ENCODE results near the gene RASAL2. TPM values are rescaled to one million over a fixed set of nuclear protein-coding genes. Genes with fewer than 3 reads are reported as not detected.

RASAL2 gene
- total and polyA plus RNA-seq, 2 donors (not counting 1 experiment from before 2014, with no cell fraction given): 0.12 TPM; not detected in 1

- no peaks in the 10 kb centered on the region for H3K9me3 Mint-ChIP-seq (ENCODE audit: insufficient read depth)
- WGBS (ENCODE audit: insufficient coverage): 67% methylated on average over 3 of the region's 4 CpGs
- peaks cover 0 to 7% of the 10 kb centered on the region in 2 donors for H3K4me1 ChIP-seq (ENCODE audit: control insufficient read depth in 2 of 2, insufficient read depth in 2 of 2, low read length in 2 of 2)
- ChIA-PET CTCF (interaction anchor here (1.2 kb wide), 1 partner anchor 72 kb away, joined by 4 read pairs; no protein-coding TSS in a partner anchor), POLR2A (no interaction called here)
- no peak overlapping the region for H3K4me3 Mint-ChIP-seq
- H3K9ac ChIP-seq (ENCODE audit: low read length): no peak overlapping the region
- no peak overlapping the region for H3K27ac ChIP-seq (ENCODE audit: low read length in 2 of 2)
- H3K4me1 Mint-ChIP-seq: no peaks in the 10 kb centered on the region
- no peak for ATAC-seq (ENCODE audit: low read depth)
- no peak overlapping the region for H3K4me3 ChIP-seq (ENCODE audit: control extremely low read depth in 1 of 5, extremely low read depth in 1 of 5, insufficient read depth in 1 of 5, low read depth in 2 of 5, low read length in 4 of 5)
- intact Hi-C loops (cut with micrococcal nuclease): no loop called here
- H3K4me2 ChIP-seq (replicated peaks; ENCODE audit: low read depth, low read length, poor library complexity, severe bottlenecking): peak overlapping the region; percentile 44
- peaks cover 13% of the 10 kb centered on the region for H3K27me3 Mint-ChIP-seq
- H2AFZ ChIP-seq (ENCODE audit: insufficient read depth, low read depth, low read length, poor library complexity, severe bottlenecking): peak overlapping the region; percentile 51
- no peak for TF ChIP-seq CTCF (IDR thresholded peaks at IDR 0.05)
- TF ChIP-seq EZH2 (IDR thresholded peaks at IDR 0.05; ENCODE audit: borderline replicate concordance, insufficient read depth, low read depth, low read length, poor library complexity, severe bottlenecking): no peak
- no peaks in the 10 kb centered on the region for H3K27me3 ChIP-seq (replicated peaks in 1 of 4; ENCODE audit: control extremely low read depth in 1 of 4, control insufficient read depth in 3 of 4, insufficient read depth in 4 of 4, low read length in 3 of 4)
- H3K27ac Mint-ChIP-seq: no peak overlapping the region
- no peaks in the 10 kb centered on the region for H3K36me3 ChIP-seq (replicated peaks in 1 of 2; ENCODE audit: control extremely low read depth in 1 of 2, control insufficient read depth in 1 of 2, extremely low read depth in 1 of 2, insufficient read depth in 2 of 2, low read length in 1 of 2)
- DNase-seq: no peak
- no peaks in the 10 kb centered on the region for H3K79me2 ChIP-seq (ENCODE audit: control insufficient read depth, insufficient read depth, low read length)
- H4K20me1 ChIP-seq (ENCODE audit: control insufficient read depth, insufficient read depth, low read length, poor library complexity, severe bottlenecking): no peaks in the 10 kb centered on the region
- H3K9me3 ChIP-seq (ENCODE audit: control extremely low read depth in 1 of 3, control insufficient read depth in 2 of 3, insufficient read depth in 1 of 3, low read length in 2 of 3): no peaks in the 10 kb centered on the region
Observed at GRCh38 chr1:178371933-178372388, 278.1 kb downstream of the RASAL2 start.

DNA sequence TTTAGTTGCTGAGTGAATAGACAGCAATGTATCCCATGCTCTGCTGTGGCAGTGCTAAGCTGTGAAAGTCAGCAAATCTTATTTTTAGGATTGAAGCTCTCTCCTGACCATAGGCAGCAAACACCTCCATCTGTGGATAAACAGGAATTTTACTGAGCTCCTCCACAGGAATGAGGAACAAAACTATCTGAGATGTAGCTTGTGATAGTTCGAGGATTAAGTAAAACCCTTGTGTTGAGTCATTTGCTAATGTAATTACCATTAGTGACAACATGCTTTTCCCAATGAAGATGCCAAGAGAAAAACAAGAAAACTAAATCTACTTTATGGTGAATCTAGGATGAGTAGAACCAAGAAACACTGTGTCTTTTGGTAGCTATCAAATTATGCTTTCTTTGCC is 280.1 kb downstream of the RASAL2 start:
- CTCF ChIA-PET: no interaction called here
- Histone ChIP-seq H4K20me1 (ENCODE audit: control insufficient read depth, insufficient read depth, low read length, poor library complexity, severe bottlenecking) (no peaks in the 10 kb centered on the region), H3K79me2 (ENCODE audit: control insufficient read depth, insufficient read depth, low read length) (no peaks in the 10 kb centered on the region), H3K27ac (ENCODE audit: low read length in 2 of 2) (no peak overlapping the region), H3K9me3 (ENCODE audit: control extremely low read depth in 1 of 3, control insufficient read depth in 2 of 3, insufficient read depth in 1 of 3, low read length in 2 of 3) (no peaks in the 10 kb centered on the region), H3K4me3 (ENCODE audit: control extremely low read depth in 1 of 5, extremely low read depth in 1 of 5, insufficient read depth in 1 of 5, low read depth in 2 of 5, low read length in 4 of 5) (no peak overlapping the region), H3K4me2 (replicated peaks; ENCODE audit: low read depth, low read length, poor library complexity, severe bottlenecking) (no peak overlapping the region), H2AFZ (ENCODE audit: insufficient read depth, low read depth, low read length, poor library complexity, severe bottlenecking) (no peak overlapping the region), H3K27me3 (replicated peaks in 1 of 4; ENCODE audit: control extremely low read depth in 1 of 4, control insufficient read depth in 3 of 4, insufficient read depth in 4 of 4, low read length in 3 of 4) (no peaks in the 10 kb centered on the region), H3K36me3 (replicated peaks in 1 of 2; ENCODE audit: control extremely low read depth in 1 of 2, control insufficient read depth in 1 of 2, extremely low read depth in 1 of 2, insufficient read depth in 2 of 2, low read length in 1 of 2) (no peaks in the 10 kb centered on the region), H3K9ac (ENCODE audit: low read length) (no peak overlapping the region), H3K4me1 (ENCODE audit: control insufficient read depth in 2 of 2, insufficient read depth in 2 of 2, low read length in 2 of 2) (peaks cover 0 to 7% of the 10 kb centered on the region in 2 donors)
- ATAC-seq (ENCODE audit: low read depth) (no peak), DNase-seq (no peak)
- no peak overlapping the region for H3K27ac Mint-ChIP-seq
- no peaks in the 10 kb centered on the region for H3K9me3 Mint-ChIP-seq (ENCODE audit: insufficient read depth)
- POLR2A ChIA-PET: no interaction called here
- TF ChIP-seq EZH2 (IDR thresholded peaks at IDR 0.05; ENCODE audit: borderline replicate concordance, insufficient read depth, low read depth, low read length, poor library complexity, severe bottlenecking): no peak
- no peak for TF ChIP-seq CTCF (IDR thresholded peaks at IDR 0.05)
- H3K4me3 Mint-ChIP-seq: no peak overlapping the region
- intact Hi-C loops (cut with micrococcal nuclease): no loop called here
- no CpG with 5 or more reads among the region's 1 CpG for WGBS (ENCODE audit: insufficient coverage)
- peaks cover 10% of the 10 kb centered on the region for H3K27me3 Mint-ChIP-seq
- H3K4me1 Mint-ChIP-seq: no peaks in the 10 kb centered on the region
